ENCODE measurements around the gene AKT2.

AKT2 gene

GRCh38 chr19:40190891-40191835 is 94.0 kb downstream of the AKT2 start, which contains the start of gene MAP3K10:
TSS of gene MAP3K10 (plus strand) at chr19:40191426. CDS start at chr19:40192032, 606 bp downstream.
- POLR2A ChIA-PET = no interaction called here
- under 1% methylated on average over 96 of the region's 116 CpGs for WGBS (ENCODE audit: insufficient coverage)
- Histone ChIP-seq H3K9me3 (ENCODE audit: control extremely low read depth in 1 of 5, control insufficient read depth in 4 of 5, insufficient read depth in 2 of 5, low read depth in 1 of 5, low read length in 4 of 5) (no peaks in the 10 kb centered on the region), H3K27ac (ENCODE audit: insufficient read depth in 1 of 2, low read depth in 1 of 2, low read length in 2 of 2, poor library complexity in 1 of 2, severe bottlenecking in 2 of 2) (peak within 1 kb of the TSS in 1 of 2 experiments; percentile 64), H3K4me3 (ENCODE audit: control insufficient read depth in 1 of 7, extremely low read depth in 1 of 7, insufficient read depth in 4 of 7, low read depth in 2 of 7, low read length in 6 of 7) (peak within 1 kb of the TSS; percentile 80 to 96 (median 92)), H3K27me3 (replicated peaks in 2 of 5; ENCODE audit: control insufficient read depth in 4 of 5, insufficient read depth in 5 of 5, low read length in 4 of 5) (peaks cover 0 to 7% (median 0%) of the 10 kb centered on the region in 5 experiments), H3K4me1 (ENCODE audit: control extremely low read depth in 1 of 4, control insufficient read depth in 4 of 4, insufficient read depth in 4 of 4, low read length in 3 of 4) (peaks cover 0 to 18% (median 13%) of the 10 kb centered on the region in 4 experiments), H3K36me3 (ENCODE audit: control insufficient read depth in 4 of 4, insufficient read depth in 4 of 4, low read length in 3 of 4) (no peaks in the 10 kb centered on the region)
- DNase-seq = peak; percentile 42 to 77 (median 62)
- CTCF ChIA-PET = interaction anchor here (0.7 to 1.4 kb wide), 6 partner anchors 11 to 51 kb away, joined by 3 to 5 read pairs (median 3); no protein-coding TSS in a partner anchor

- H3K9me3 ChIP-seq (ENCODE audit: control extremely low read depth in 1 of 5, control insufficient read depth in 4 of 5, insufficient read depth in 2 of 5, low read depth in 1 of 5, low read length in 4 of 5) = no peaks in the 10 kb centered on the region
- H3K36me3 ChIP-seq (ENCODE audit: control insufficient read depth in 4 of 4, insufficient read depth in 4 of 4, low read length in 3 of 4) = no peaks in the 10 kb centered on the region
- H3K4me1 ChIP-seq (ENCODE audit: control extremely low read depth in 1 of 4, control insufficient read depth in 4 of 4, insufficient read depth in 4 of 4, low read length in 3 of 4) = no peaks in the 10 kb centered on the region
- H3K27me3 ChIP-seq (replicated peaks in 2 of 5; ENCODE audit: control insufficient read depth in 4 of 5, insufficient read depth in 5 of 5, low read length in 4 of 5) = peaks cover 0 to 13% (median 0%) of the 10 kb centered on the region in 5 experiments
- no peak overlapping the region for H3K4me3 ChIP-seq (ENCODE audit: control insufficient read depth in 1 of 7, extremely low read depth in 1 of 7, insufficient read depth in 4 of 7, low read depth in 2 of 7, low read length in 6 of 7)
- ChIA-PET POLR2A (no interaction called here), CTCF (no interaction called here)
- 100% methylated on average over 1 of the region's 1 CpG for WGBS (ENCODE audit: insufficient coverage)
- no peak overlapping the region for H3K27ac ChIP-seq (ENCODE audit: insufficient read depth in 1 of 2, low read depth in 1 of 2, low read length in 2 of 2, poor library complexity in 1 of 2, severe bottlenecking in 2 of 2)
- DNase-seq = no peak
Observed at GRCh38 chr19:40184273-40184672, 100.9 kb downstream of the AKT2 start.
